Karpas-422 (cell line): ENCODE measurements around the gene TTLL6. TPM values are rescaled to one million over a fixed set of nuclear protein-coding genes. Genes with fewer than 3 reads are reported as not detected.
A peak's percentile ranks its signal among the peaks of the same experiment; 100 is the strongest.

Experiments used
- DNase-seq: peaks from one replicate; pipeline ENCODE4 v3.0.0-alpha.2; 2015
- H2AFZ ChIP-seq: fragments of 200-600 bp; sonication (generic); 2 replicates; pipeline ENCODE4 v1.6.1; 2014; ENCODE audit warnings: antibody characterized with exemption, low read length, mixed read lengths
- H3K27ac ChIP-seq: fragments of 200-600 bp; sonication (generic); 2 replicates; pipeline ENCODE4 v1.5.1; 2014; ENCODE audit warnings: mild to moderate bottlenecking, low read length, moderate library complexity
- H3K27me3 ChIP-seq: fragments of 200-600 bp; sonication (generic); 2 replicates; pipeline ENCODE4 v1.6.1; 2014; ENCODE audit warnings: low read length, mixed read lengths
- H3K36me3 ChIP-seq: fragments of 200-600 bp; sonication (generic); 2 replicates; pipeline ENCODE4 v1.6.1; 2014; ENCODE audit warnings: low read length, mixed read lengths; ENCODE audit not compliant: insufficient read depth
- H3K4me1 ChIP-seq: fragments of 200-600 bp; sonication (generic); 2 replicates; pipeline ENCODE4 v1.6.1; 2014; ENCODE audit warnings: mild to moderate bottlenecking, low read length, mixed read lengths
- H3K4me2 ChIP-seq: fragments of 200-600 bp; sonication (generic); 2 replicates; pipeline ENCODE4 v1.6.1; 2014; ENCODE audit warnings: low read length, low read depth, mild to moderate bottlenecking; ENCODE audit not compliant: poor library complexity, severe bottlenecking
- H3K4me3 ChIP-seq: fragments of 200-600 bp; sonication (generic); 2 replicates; pipeline ENCODE4 v1.5.1; 2014; ENCODE audit warnings: mild to moderate bottlenecking, antibody characterized with exemption, low read length, mixed read lengths
- H3K79me2 ChIP-seq: fragments of 200-600 bp; sonication (generic); 2 replicates; pipeline ENCODE4 v1.6.1; 2014; ENCODE audit warnings: mild to moderate bottlenecking, low read length, mixed read lengths
- H3K9ac ChIP-seq: fragments of 200-600 bp; sonication (generic); 2 replicates; pipeline ENCODE4 v1.6.0; 2014; ENCODE audit warnings: low read length
- H3K9me2 ChIP-seq: fragments of 200-600 bp; sonication (generic), shearing (Covaris generic); replicated peaks from 2 replicates; pipeline ENCODE4 v1.6.0; 2014; ENCODE audit warnings: mild to moderate bottlenecking, low read length, moderate library complexity; ENCODE audit not compliant: insufficient read depth
- H3K9me3 ChIP-seq: fragments of 300-700, 200-600 bp; sonication (generic); 2 replicates; pipeline ENCODE4 v1.6.1; 2014; ENCODE audit warnings: low read length, mixed read lengths
- H4K20me1 ChIP-seq: fragments of 200-600 bp; sonication (generic); 2 replicates; pipeline ENCODE4 v1.6.1; 2014; ENCODE audit warnings: mild to moderate bottlenecking, antibody characterized with exemption, low read length, low read depth; ENCODE audit not compliant: insufficient read depth
- total RNA-seq: library from RNA; depleted of rRNA; stranded (reverse); fragments of >200 nt; shearing (Covaris generic); gene quantifications from 2 replicates; pipeline ENCODE4 v1.2.3, GENCODE V29; 2014; ENCODE audit warnings: low replicate concordance

Gene TTLL6
- total RNA-seq, 1 experiment from 2014 or later = not detected

DNA sequence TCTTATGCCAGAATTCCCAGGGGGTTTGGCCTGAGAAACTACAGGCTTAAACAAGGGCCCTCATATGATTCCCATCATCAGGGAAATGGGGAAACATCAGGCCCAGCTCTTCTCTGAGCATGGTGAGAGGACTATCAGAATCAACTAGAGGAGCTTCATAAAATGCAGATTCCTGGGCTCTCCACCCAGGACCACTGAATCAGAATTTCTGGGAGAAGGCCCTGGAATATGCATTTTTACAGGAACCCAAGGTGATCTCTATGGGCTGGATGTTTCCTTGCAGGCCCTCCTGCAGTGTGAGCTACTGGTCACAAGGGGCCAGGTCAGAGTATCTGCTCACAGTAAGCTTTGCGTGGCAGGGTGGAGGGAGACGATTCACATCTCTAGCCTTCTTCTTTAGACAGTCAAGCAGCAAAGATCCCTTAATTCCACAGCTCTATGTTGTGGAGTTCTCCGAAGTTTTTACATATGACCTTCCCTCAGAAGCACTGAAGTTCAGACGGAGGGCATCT, 49.7 kb downstream of the TTLL6 start:
- DNase-seq = peak; percentile 37

DNA sequence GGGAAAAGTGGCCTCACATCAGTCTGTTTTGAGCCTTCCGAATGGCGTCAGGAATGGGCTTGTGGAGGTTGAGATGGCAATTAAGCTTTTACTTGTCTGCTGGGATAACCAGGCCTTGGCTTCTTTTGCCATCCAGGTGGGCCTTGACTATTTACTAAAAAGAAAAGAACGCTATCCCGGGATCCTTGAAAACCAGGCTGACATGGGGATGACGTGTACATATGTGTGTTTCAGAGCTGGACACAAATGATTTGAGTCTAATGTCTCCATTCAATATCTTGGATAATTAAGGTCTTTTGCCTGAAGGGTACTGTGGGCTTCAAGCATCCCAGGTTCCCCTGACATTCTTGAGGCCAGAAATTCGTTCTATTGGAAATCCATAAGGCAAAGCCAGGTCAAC, 55.9 kb downstream of the TTLL6 start:
- H3K79me2 ChIP-seq = no peaks in the 10 kb centered on the region
- H3K36me3 ChIP-seq = no peaks in the 10 kb centered on the region
- no peaks in the 10 kb centered on the region for H3K9me2 ChIP-seq
- H3K4me3 ChIP-seq = no peak overlapping the region
- no peak for DNase-seq
- no peak overlapping the region for H3K9ac ChIP-seq
- no peak overlapping the region for H3K4me2 ChIP-seq
- H3K4me1 ChIP-seq = no peaks in the 10 kb centered on the region
- H4K20me1 ChIP-seq = no peaks in the 10 kb centered on the region
- H2AFZ ChIP-seq = no peak overlapping the region
- no peaks in the 10 kb centered on the region for H3K27me3 ChIP-seq
- no peaks in the 10 kb centered on the region for H3K9me3 ChIP-seq
- H3K27ac ChIP-seq = no peak overlapping the region

More for the DNA sequence above, 49.7 kb downstream of the TTLL6 start:
- Histone ChIP-seq H3K27ac (no peak overlapping the region), H3K9me3 (no peaks in the 10 kb centered on the region), H3K79me2 (no peaks in the 10 kb centered on the region), H3K9ac (no peak overlapping the region), H3K36me3 (no peaks in the 10 kb centered on the region), H4K20me1 (no peaks in the 10 kb centered on the region), H3K4me1 (no peaks in the 10 kb centered on the region), H3K27me3 (no peaks in the 10 kb centered on the region), H3K4me3 (no peak overlapping the region), H2AFZ (no peak overlapping the region), H3K9me2 (no peaks in the 10 kb centered on the region), H3K4me2 (no peak overlapping the region)

DNA sequence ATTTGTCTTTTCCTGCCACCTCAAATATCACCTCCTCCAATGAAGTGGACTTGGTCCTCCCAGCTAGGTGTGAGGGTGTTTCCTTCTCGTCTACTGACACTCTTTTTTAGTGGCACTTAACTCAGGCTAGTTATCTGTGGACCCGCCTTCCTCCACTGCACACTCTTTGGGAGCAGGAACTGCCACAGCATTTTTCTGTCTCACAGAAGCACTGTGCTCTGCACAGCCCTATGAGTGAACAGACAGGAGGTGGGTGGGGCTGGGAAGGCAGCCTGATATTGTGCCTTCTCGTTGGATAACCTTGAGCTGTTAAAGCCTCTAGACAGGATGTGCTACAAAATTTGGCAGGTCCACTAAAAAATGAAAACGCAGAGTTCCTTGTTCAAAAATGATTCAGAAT, 56.6 kb downstream of the TTLL6 start:
- Histone ChIP-seq H4K20me1 (no peaks in the 10 kb centered on the region), H3K9me3 (no peaks in the 10 kb centered on the region), H3K4me3 (no peak overlapping the region), H3K9ac (no peak overlapping the region), H3K27ac (no peak overlapping the region), H3K79me2 (no peaks in the 10 kb centered on the region), H3K27me3 (no peaks in the 10 kb centered on the region), H2AFZ (no peak overlapping the region), H3K36me3 (no peaks in the 10 kb centered on the region), H3K9me2 (no peaks in the 10 kb centered on the region), H3K4me1 (no peaks in the 10 kb centered on the region), H3K4me2 (no peak overlapping the region)
- DNase-seq = no peak

DNA sequence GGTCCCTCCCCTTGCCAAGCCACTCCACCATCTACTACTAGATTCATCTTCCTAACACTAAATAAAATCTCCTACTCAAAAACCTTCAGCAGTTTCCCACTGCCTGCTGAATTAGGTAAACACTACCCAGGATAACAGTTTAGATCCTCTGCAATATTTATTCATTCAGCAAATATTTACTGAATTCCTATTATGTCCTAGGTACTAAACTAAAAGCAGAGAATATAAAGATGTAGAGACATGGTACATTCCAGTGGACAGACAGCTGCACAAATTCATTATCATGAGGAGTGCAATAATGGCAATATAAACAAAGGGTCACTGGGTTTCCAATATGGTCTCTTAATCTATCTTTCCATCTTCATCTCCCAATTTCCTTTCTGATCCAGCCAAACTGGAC, 57.7 kb downstream of the TTLL6 start:
- Histone ChIP-seq H3K4me3 (no peak overlapping the region), H3K9me2 (no peaks in the 10 kb centered on the region), H2AFZ (no peak overlapping the region), H3K79me2 (no peaks in the 10 kb centered on the region), H3K36me3 (no peaks in the 10 kb centered on the region), H3K9me3 (no peaks in the 10 kb centered on the region), H3K4me1 (no peaks in the 10 kb centered on the region), H3K27ac (no peak overlapping the region), H3K27me3 (no peaks in the 10 kb centered on the region), H3K9ac (no peak overlapping the region), H3K4me2 (no peak overlapping the region), H4K20me1 (no peaks in the 10 kb centered on the region)
- DNase-seq = no peak

DNA sequence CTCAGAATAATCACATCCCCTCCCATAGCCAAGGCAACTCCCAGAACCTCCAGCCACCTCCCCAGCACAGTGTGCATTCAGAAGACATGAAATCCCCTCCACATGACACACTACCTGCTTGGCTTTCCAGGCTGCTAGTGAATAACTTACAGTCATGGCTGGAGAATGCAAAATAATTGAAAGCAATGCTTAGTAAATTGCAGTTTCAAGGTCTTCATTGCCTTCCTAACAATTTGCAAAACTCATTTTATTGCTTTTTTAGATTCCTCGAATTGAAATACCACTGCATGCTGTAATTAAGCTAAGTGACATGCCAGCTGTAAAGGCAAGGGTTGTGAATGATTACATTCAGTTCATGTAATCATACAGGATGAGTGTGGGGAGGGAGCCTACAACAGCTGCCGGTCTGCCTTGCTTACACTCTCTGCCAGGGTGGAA, 59.5 kb downstream of the TTLL6 start:
- Histone ChIP-seq H3K9ac (no peak overlapping the region), H3K36me3 (no peaks in the 10 kb centered on the region), H2AFZ (no peak overlapping the region), H3K27ac (no peak overlapping the region), H3K79me2 (no peaks in the 10 kb centered on the region), H4K20me1 (no peaks in the 10 kb centered on the region), H3K4me1 (no peaks in the 10 kb centered on the region), H3K9me2 (no peaks in the 10 kb centered on the region), H3K9me3 (no peaks in the 10 kb centered on the region), H3K4me2 (no peak overlapping the region), H3K4me3 (no peak overlapping the region), H3K27me3 (no peaks in the 10 kb centered on the region)
- no peak for DNase-seq

DNA sequence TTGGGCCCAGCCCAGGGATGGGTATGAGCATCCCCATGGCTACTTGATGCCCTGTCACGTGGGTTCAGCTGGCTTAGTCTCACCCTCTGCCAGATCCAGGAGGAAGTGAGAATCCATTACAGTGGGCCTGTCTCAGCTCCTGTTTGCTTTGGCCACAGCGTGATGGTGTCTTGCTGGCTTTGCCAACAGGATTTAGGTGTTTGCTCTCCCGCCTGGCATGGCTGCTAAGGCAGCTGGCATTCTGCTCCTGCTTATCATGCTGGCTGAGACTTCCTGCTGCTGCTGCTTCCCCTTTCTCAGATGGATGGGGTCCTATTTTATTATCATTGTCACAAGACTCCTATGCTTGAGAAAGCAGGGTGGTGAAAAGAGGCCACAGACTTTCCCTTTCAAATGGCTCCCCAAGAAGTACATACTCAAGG, 60.2 kb downstream of the TTLL6 start:
- no peaks in the 10 kb centered on the region for H3K27me3 ChIP-seq
- no peaks in the 10 kb centered on the region for H3K36me3 ChIP-seq
- no peak for DNase-seq
- no peak overlapping the region for H3K4me2 ChIP-seq
- no peaks in the 10 kb centered on the region for H4K20me1 ChIP-seq
- no peak overlapping the region for H3K27ac ChIP-seq
- no peaks in the 10 kb centered on the region for H3K9me2 ChIP-seq
- no peak overlapping the region for H3K9ac ChIP-seq
- no peaks in the 10 kb centered on the region for H3K4me1 ChIP-seq
- no peak overlapping the region for H3K4me3 ChIP-seq
- no peaks in the 10 kb centered on the region for H3K79me2 ChIP-seq
- H2AFZ ChIP-seq = no peak overlapping the region
- H3K9me3 ChIP-seq = no peaks in the 10 kb centered on the region

DNA sequence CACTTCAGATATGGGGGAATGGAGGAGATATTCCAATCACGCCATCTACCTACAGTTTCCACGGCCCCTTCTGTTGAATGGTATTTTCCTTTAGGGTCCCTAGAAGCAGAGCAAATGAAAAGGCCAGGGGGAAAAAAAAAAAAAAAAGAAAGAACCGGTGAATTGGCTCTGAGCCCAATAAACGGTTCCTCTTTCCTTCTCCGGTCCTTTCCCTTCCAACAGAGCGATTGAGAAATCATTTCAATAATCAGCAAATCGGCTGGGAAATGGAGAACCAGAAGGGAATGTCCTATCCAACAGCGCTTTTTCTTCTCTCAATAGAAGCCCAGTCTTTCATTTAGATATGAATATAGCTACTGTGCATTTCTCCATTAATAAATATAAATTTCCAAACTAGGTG, 61.7 kb downstream of the TTLL6 start:
- no peaks in the 10 kb centered on the region for H4K20me1 ChIP-seq
- no peaks in the 10 kb centered on the region for H3K36me3 ChIP-seq
- H3K4me3 ChIP-seq = no peak overlapping the region
- no peak overlapping the region for H3K27ac ChIP-seq
- no peaks in the 10 kb centered on the region for H3K9me3 ChIP-seq
- no peaks in the 10 kb centered on the region for H3K27me3 ChIP-seq
- no peaks in the 10 kb centered on the region for H3K4me1 ChIP-seq
- H3K9me2 ChIP-seq = no peaks in the 10 kb centered on the region
- no peak for DNase-seq
- H3K79me2 ChIP-seq = no peaks in the 10 kb centered on the region
- no peak overlapping the region for H3K9ac ChIP-seq
- H2AFZ ChIP-seq = no peak overlapping the region
- H3K4me2 ChIP-seq = no peak overlapping the region

DNA sequence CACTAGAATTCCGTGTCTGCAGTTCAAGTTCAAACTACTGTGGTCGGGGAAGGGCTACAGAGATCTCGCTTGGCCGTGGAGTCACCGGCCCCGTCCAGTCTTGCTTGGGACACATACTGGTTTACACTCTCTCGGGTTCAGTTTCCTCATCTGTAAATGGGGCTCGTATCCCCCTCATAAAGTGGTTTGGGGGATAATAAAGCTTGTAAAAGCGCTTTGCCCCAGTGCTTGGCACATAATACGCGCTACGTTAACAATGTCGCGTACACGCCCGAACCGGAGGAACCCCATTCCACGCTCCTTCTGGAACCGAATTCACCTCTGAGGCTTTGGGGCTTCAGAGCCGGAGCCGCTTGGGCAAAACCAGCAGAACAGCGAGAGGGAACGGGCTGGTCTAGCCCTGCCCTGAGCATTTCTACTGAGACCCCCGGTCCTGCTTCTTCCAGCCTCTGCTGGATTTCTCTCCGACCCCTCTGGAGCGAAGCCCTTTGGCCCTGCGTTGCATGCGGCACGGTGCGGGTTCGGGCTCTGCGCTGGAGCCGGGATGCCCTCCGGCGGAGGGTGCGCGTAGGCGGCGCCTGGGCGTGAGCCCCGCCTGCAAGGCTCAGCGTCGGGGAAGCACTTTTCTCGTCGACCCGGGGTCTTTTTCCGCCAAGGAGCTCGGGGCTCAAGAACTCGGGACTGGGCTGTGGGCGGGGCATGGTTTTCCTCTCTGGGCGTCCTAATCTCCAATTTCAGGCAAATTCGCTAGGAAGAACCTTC, 62.3 kb downstream of the TTLL6 start:
- Histone ChIP-seq H3K9ac (no peak overlapping the region), H3K4me1 (no peaks in the 10 kb centered on the region), H3K4me2 (no peak overlapping the region), H3K4me3 (no peak overlapping the region), H3K79me2 (no peaks in the 10 kb centered on the region), H4K20me1 (no peaks in the 10 kb centered on the region), H3K9me2 (no peaks in the 10 kb centered on the region), H3K27ac (no peak overlapping the region), H2AFZ (no peak overlapping the region), H3K9me3 (no peaks in the 10 kb centered on the region), H3K27me3 (no peaks in the 10 kb centered on the region), H3K36me3 (no peaks in the 10 kb centered on the region)
- DNase-seq = no peak
